GM19463 (cell line): ENCODE results near the gene C1RL.
A peak's percentile ranks its signal among the peaks of the same experiment; 100 is the strongest.
"Not testable (repeated sequence)": the region's sequence is repeated elsewhere in the genome, so short reads cannot be mapped to it uniquely, and the experiment has no call there.

ENCODE experiments used
- ATAC-seq: cut with Tn5 transposase; IDR thresholded peaks from one replicate; pipeline ENCODE4 v1.9.1; 2021; ENCODE audit warnings: mild to moderate bottlenecking, moderate library complexity; ENCODE audit not compliant: unreplicated experiment

C1RL gene

DNA sequence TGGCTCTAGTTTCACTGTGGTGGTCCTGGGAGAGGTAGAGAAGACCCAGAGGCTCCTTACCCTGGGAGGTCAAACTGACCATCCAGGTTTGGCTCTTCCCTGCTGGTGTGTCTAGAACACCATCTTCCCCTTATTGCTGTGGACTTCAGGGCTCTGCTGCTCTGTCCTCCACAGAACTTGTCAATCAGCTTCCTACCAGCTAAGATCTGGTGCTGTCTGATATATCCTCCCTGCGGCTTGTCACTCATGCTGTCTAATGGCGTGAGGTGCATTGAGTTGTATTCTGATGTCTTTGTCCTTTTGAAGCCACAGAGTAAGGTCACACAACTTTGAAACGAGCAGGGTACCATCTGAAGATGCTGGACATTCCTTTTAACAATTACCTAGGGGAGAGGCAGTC is 7.2 kb upstream of the C1RL start:
- no peak for ATAC-seq

DNA sequence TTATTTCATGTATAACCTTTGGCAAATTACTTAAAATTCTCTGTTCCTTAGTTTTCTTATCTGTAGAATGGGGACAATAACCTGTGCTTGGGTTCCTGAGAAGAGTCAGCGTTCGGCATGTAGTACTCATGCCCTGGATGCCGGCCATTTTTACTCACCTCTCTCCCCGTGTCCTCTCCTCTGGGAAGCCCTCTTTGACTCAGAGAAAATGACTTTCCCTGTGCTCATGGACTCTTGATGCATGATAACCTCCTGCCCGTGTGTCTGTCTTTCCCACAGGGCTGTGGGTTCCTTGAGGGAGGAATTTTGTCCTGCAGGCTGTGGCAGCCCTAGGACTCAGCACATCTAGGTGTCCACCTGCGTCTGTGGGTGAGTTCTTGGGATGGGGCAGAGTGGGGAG is 5.8 kb upstream of the C1RL start:
- no peak for ATAC-seq

DNA sequence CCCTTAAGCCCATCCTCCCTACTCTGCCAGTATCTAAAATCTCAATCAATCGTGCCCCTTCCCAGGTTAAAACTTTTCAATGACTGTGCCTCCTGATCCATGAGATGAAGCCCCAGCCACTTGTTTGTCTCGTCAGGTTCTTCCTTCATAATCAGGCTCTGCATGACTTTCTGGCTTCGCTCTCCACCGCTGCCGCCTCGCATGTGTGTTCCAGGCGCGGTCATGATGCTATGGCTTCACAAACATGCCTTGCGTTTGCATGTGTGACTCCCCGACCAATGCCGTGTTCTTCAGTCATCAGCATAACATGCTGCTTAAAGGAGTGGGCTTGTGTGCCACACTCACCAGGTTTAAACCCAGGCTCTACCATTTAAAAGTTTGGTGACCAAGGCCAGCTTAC is 5.0 kb upstream of the C1RL start:
- no peak for ATAC-seq

DNA sequence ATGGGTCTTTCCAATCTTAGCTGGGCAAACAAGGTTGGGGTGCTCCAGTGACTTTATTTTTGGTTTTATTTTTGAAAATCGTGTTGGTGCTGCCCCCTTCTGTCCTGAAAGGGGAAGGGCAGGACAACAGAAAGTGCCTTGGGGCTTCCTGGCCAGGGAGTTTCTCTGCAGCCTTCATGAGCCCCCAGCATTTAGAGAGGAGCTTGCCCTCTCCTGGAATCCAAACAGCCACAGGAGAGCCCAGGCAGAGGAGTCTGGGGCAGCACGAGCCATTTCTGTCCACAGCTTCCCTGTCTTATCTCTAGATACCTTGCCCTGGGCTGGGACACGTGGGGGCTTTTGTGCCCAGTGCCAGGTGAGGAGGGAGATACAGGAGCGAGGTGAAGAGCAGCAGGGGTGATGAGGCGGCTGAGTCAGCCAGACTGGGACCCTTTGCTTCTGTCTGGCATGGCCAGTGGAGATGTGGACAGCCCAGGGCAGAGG is 4.4 kb upstream of the C1RL start:
- ATAC-seq: no peak

DNA sequence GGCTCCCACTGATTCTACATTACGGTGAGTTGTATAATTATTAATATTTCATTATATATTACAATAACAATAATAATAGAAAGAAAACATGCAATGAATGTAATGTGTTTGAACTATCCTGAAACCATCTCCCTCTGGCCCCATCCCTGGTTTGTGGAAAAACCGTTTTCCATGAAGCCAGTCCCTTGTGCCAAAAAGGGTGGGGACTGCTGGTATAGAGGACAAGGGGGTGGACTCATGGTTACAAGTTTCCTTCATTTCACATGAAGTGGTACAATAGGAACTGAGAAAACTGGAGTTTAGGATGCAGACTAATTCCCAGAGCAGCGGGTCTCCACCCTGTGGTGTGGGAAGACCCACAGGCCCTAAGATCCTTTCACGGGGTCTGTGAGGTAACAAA is 3.0 kb upstream of the C1RL start:
- no peak for ATAC-seq

DNA sequence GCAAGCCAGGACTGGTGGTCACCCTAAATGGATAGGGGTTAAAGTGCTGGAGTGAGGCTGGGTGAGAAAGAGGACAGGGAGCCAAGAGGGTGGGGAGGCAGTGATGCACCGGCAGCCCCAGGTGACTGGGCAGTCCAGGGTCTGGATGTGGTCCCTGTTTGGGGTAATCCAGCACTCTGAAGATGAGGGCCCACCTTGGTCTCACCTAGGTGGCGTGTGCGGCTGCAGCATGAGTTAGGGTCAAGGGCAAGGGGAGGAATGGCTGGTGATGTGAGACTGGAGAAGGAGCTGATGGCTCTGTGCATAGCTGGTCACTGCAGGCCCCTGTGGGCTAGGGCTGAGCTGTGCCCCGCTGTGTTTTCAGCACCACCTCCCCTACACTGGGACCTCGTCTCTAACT is 1.6 kb upstream of the C1RL start:
- ATAC-seq: no peak

DNA sequence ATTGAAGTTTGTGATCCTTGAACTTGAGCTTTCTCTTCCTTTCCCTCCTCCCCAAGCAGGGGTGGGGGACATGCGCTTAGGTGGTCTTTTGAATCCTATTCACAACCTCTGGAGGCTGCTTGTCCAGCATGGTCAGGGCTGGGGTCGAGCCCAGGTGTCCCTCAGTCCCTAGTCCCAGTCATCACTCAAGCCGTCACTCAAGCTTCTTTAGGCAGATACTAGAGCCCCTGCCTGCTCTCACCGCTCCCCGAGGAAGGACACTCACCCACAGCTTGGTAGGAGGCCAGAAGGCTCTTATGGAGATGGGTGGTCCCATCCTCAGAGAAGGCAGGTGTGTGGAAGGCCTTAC is 532 bp upstream of the C1RL start:
- no peak for ATAC-seq

DNA sequence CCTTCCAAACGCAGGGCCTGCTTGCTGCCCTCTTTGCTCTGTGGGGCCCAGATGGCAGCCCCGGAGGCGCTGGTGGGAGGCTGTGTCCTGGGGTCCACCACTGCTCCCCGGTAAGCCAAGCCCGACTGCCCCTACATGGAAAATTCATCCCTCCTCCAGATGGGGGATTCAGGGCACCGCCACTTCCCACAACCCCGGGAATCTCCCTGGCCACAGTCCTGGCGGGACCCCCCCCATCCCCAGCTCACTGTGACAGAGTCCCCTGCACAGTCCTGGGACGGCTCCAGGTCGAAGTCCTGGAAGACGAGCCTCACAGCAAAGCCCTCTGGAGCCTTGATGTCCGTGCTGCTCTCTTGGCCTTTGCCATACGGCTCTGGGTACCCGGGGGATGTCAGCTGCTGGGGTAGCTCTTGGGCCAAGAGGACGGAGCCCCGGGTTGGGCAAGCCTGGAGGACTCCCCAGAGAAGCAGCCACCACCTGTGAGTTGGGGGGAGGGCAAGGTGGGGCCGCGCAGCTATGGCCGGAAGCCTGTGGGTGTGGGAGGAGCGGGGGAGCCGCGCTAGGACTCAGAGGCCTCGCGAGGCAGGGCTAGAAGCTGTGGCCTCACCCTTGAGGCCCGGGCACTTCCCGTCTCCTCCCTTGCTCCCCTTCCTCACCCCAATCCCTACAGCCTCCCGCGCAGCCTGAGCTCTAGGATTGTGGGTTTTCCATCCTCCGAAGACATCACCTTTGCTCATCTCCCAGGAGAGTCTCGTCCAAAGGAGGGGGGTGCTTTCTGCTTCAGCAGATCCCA is 815 bp downstream of the C1RL start:
- ATAC-seq: peak; percentile 93

DNA sequence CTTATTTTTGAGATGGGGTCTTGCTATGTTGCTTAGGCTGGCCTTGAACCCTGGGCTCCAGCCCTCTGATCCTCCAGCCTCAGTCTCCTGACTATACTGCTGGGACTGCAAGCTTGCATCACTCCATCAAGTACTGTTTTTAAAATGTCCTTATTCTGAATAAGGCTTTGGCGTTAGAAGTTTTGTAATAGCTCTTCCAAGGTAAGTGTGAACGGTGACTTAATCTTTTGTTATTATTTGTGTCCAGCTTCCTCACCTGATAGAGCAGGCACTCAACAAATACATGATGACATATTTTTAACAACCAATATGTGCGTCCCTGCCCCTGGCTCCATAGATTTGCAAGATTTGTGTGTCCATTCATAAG is 1.4 kb downstream of the C1RL start:
- ATAC-seq: no peak

DNA sequence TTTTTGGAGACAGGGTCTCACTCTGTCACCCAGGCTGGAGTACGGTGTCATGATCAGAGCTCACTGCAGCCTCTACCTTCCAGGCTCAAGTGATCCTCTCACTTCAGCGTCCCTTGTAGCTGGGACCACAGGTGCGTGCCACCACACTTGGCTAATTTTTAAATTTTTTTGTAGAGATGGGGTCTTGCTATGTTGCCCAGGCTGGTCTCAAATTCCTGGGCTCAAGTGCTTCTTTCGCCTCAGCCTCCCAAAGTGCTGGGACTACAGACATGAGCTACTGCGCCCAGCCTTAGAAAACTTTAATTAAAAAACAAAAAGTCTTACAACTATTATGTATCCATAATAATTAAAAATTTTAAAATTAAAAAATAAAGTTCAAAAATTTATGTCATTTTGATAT is 1.8 kb downstream of the C1RL start:
- not testable (repeated sequence) for ATAC-seq

DNA sequence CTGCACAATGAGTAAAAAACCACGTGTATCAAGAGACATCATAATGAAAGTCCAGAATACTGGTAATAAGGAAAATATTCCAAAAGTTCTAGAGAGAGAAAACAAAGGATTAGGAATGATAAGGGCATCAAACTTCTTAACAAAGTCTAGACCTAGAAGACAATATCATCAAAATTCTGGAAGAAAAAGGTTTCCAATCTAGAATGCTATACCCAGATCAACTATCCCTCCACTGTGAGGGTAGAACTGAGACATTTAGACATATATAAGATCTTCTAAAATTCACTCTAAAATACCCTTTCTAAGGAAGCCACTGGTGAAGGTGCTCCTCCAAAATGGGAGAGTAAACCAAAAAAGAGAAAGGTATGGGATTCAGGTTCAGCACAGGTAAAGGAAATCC is 2.9 kb downstream of the C1RL start:
- no peak for ATAC-seq

DNA sequence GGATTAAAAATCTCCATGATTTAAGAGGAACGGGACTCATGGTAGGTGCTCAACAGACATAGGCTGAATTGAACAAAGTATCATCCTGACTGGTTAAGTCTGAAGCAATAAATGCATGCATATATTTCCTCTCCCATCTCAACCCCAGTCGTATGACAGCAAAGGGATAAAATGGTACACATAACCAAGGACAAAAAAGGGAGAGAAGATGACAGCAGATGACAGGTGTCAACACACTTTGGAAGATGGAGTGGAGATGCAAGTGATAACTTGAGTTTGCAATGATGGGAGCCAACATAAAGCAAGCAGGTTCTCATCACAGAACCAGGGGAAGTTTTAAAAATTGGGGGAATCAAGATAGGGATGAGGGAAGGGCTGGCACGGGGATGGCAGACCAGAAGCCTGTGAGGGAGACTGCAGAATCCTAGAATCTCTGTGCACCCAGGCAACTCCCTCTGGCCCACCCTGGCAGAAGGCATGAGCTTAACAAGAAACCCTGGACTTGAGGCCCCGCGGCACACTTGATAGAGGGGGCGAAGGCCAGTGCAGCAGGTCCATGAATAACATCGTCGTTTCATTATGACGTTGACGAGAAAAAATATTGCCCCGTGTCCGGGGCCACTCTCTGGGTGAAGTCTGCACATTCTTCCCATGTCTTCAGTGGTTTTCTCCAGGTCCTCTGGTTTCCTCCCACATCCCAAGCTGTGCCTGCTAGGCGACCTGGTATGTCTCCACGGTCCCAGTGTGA is 5.0 kb downstream of the C1RL start:
- no peak for ATAC-seq

DNA sequence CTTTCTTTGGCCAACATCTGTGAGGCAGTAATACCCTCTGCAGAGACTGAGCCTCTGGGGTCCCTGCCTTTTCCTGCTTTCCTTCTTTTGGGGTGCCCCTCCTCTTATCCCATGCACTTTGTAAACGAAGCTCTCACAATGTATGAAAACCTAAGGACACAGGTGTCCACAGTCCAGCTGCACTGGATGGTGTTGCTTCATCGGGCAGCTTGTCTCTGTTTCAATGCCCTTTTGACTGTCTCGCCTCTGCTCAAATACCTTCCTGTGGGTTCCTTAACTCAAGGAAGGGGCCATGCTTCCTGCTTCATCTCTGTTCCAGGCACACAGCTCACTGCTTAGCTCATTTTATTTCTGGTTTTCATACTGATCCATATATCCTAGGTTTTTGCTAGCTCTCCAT is 6.4 kb downstream of the C1RL start:
- ATAC-seq: no peak

DNA sequence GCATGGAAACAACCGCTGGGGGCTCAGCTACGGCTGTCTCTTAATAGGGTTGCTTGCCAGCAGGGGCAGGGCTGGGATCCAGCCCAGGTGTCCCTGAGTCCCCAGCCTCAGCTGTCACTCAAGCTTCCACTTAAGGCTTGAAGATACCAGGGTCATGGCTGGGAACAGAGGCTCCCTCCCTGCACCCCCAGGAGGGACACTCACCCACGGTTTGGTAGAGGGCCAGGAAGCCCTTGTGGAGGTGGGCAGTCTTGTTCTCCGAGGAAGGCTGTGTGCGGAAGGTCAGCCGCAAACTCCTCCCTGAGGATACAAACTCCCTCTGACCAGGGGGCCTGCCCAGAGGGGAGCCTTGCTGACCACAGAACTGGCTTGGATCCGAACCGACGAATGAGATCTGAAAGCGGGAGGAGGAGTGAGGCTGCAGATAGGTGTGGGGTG is 7.3 kb downstream of the C1RL start:
- ATAC-seq: no peak

DNA sequence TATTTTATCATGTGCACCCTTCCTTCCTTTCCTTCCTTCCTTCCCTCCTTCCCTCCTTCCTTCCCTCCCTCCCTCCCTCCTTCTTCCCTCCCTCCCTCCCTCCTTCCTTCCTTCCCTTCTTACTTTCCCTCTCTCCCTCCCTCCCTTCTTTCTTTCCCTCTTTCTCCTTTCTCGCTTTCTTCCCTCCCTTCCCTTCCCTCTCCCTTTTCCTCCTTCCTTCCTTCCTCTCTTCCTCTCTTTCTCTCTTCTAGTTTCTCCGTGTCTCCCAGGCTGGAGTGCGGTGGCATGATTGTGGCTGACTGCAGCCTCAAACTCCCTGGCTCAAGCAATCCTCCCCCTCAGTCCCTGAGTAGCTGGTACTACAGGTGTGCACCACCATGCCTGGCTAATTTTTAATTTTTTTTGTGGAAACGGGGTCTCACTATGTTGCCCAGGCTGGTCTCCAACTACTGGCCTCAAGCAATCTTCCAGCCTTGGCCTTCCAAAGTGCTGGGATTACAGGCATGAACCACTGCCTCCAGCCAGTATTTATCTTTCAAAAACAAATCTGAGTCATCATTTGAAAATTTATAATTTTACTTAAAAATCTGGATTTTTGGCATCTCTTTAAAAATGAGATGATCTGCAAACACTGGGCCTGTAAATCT is 7.8 kb downstream of the C1RL start:
- ATAC-seq: no peak

DNA sequence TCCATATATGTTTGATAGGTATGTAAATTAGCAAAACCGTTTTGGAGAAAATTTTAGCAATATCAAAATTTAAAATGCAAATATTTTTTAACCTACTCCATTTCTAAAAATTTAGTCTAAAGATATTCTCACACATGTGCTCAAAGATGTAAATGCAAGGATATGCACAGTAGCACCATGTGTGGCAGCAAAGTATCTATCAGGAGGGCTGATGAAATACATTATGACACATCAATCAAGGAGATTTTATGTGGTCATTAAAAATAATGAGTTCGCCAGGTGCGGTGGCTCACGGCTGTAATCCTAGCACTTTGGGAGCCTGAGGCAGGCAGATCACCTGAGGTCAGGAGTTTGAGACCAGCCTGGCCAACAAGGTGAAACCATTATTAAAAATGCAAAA is 8.8 kb downstream of the C1RL start:
- ATAC-seq: no peak

DNA sequence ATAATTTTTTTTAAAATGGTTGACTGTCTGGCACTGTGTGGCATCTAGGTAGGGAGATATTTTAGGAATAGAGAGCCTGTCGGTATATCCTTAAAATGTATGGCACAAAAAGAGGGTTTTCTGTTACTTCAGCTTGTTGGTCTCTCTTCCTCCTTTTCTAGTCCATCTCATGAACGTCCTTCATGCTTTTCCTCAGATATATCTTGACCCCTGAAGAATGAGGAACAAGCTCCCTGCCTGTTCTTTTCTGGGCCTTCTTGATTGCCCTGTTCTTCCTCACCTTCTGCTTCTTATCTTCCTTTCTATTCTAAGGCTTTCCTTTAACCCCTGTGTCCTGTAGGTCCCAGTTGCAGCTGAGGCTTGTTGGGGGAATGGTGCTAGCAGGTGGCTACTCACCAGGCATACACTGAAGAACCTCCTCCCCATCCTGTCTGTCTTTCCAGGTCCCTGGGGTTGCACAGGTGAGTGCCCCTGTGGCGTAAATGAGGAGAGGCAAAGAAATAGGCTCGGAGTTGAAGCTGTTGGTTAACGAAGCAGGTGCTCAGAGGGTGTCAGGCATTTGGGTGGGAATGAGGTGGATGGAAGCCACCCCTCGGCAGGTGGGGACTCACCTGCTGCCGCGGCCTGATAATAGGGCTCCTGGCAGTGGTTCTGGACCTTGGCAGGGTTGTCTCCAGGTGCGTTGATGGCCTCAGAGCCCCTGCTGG is 9.6 kb downstream of the C1RL start:
- no peak for ATAC-seq

DNA sequence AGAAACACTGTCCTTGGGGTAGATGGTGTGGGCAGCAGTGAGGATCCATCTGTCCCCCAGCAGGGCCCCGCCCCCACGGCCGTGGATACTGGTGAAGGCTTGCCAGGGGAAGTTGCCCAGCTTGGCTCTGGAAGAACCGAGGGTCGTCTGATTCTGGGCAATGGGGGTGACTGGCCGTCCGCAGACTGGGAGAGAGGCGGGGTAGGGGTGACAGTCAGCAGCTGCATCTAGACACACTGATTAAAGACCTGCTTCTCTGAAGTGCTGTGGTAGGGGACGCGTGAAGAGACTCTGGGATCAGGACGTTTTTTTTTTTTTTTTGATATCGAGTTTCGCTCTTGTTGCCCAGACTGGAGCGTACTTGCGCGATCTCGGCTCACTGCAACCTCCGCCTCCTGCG is 12.0 kb downstream of the C1RL start:
- ATAC-seq: no peak

DNA sequence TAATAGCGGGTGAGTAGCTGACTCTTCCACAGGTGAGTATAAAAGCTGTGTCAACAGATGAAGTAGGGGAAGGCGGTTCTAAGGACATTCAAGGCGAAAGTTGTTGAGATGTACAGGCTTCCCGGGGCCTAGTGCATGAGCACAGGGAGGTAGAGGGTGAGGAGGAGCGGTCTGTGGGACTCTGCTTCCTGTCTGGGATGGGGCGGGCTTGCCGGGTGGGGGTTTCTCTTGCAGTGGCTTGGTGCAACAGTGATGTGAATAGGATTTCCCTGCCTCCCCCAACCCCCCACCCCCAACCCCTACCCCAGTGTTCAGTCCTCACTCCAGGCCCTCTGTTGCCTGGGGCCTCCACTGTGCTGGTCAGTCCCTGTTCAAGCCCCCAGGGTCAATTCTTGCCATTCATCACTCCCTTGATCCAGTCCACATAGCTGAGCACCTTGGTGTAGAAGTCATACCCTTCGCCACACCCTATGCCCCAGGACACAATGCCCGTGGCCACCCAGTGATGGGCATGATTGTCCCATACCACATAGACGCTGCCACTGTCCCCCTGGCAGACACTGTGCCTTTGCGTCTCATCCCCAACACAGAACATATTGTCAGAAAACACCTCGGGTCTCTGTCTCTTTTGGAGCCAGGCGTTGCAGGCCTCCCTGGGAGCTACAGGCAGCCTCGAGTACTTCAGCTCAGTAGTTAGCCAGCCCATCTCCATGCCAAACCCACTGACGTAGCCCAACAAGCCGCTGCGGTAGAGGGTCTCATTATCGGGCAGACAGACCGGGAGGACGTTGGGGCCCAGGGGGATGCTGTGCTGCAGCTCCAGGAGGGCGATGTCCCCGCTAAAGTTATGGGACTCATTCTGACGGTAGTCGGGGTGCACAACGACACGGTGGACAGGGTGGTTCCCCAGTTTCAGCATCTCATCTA is 12.7 kb downstream of the C1RL start:
- no peak for ATAC-seq

DNA sequence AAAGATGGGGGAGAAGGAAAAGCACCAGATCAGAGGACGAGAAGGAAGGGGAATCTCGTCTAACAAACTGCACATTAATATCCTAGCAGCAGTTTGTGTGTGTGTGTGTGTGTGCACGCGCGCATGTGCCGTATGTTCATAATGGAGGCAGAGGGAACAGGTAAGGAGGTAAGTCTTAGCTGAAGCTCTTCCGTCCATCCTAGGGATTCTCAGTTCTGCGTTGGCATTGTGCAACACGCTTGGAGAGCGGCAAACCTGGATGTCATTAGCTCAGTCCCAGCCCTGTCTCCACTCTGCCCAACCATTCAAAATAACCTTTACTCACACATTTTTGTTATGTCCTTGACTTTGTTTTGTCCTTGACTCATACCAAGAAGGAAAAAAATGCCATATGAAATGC is 15.1 kb downstream of the C1RL start:
- ATAC-seq: no peak
